Measurements from ENCODE around the gene OSBPL5. TPM values are rescaled to one million over a fixed set of nuclear protein-coding genes. Genes with fewer than 3 reads are reported as not detected.

Gene OSBPL5
- total RNA-seq, 1 donor from 2014 or later, result 18.4 TPM

DNA sequence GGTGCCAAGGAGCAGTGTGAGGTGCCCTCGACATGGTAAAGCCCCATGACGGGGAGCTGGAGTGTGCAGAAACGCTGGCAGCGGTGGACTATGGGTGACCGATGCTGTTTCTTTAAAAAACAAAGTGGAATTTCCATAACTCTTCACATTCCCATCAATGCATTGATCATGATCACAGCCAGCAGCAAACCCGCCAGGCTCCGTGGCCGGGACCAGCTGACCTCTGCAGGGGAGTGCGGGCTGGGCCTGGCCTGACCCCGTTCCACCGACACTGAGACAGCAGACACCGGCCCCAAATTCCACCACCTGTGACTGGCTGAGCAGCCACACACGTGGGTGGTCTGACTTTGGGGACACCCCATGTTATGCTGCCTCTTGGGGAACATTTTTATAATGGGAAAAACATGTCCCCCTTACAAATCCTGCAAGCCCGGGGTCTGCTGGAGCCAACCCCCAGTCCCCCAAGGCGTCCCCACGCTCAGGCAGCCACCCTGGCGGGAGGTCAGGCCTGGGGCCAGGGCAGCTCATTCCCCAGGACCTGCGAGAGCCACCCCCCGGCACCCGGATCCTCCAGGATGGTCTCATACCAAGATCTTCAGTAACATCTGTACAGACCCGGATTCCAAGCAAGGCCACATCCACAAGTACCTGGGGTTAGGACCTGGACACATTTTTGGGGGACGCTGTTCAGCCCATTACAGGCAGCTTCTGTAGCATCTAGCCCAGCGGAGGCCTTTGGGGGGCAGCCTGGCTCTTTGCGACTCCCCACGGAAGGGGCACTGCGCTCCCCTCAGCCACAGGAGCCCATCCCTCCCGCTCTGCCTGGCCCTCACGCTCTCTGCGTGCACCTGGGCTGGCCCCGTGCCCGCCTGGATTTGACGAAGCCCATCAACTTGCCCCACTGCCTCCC lies 20.6 kb downstream of the OSBPL5 start:
- ATAC-seq (no peak), DNase-seq (ENCODE audit: missing footprints) (no peak)
- intact Hi-C loops (cut with DNase I), result no loop called here

- no peak for ATAC-seq
- no peak for DNase-seq (ENCODE audit: missing footprints)
- intact Hi-C loops (cut with DNase I), result no loop called here
These were observed 21.8 kb downstream of the OSBPL5 start for GRCh38 chr11:3143136-3143880.

DNA sequence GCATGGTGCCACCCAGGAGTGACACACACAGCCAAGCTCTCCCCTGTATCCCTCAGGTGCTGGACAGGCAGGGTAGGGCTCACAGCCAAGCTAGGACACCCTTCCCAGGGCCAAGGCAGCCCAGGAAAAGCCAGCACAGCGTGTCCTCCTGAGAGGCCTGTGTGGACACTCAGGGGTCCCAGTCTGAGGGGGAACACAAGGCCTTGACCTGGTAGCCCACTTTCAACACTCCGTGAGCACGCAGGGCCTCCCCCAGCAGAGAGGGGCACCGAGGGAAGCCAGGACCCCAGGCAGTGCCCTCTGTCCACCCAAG lies 24.9 kb downstream of the OSBPL5 start:
- ATAC-seq, result no peak
- intact Hi-C loops (cut with DNase I), result no loop called here
- peak; percentile 46 for DNase-seq (ENCODE audit: missing footprints)

GRCh38 chr11:3139481-3140290 lies 25.4 kb downstream of the OSBPL5 start:
- intact Hi-C loops (cut with DNase I), result no loop called here
- DNase-seq (ENCODE audit: missing footprints), result peak; percentile 23
- no peak for ATAC-seq

DNA sequence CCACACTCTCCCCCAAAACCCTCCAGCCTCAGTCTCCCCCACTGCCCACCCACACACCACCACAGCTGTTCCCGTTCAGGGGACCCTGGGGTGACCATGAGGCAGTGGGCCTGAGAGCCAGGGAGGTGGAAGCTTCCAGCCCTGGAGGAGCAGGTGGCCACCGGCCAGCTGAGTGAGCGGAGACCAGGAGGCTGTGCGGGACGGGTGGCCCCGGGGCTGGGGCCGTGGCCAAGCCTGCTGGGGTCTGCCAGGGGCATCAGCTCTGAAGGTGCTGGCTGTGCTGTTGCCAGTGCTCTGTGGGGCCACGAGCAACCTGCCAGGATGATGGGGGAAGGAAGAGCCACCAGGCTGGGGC lies 26.0 kb downstream of the OSBPL5 start:
- peak; percentile 50 for DNase-seq (ENCODE audit: missing footprints)
- intact Hi-C loops (cut with DNase I), result no loop called here
- no peak for ATAC-seq

- intact Hi-C loops (cut with DNase I), result no loop called here
- ATAC-seq (no peak), DNase-seq (ENCODE audit: missing footprints) (peak; percentile 56)
These were observed 26.7 kb downstream of the OSBPL5 start for GRCh38 chr11:3138178-3139085.

DNA sequence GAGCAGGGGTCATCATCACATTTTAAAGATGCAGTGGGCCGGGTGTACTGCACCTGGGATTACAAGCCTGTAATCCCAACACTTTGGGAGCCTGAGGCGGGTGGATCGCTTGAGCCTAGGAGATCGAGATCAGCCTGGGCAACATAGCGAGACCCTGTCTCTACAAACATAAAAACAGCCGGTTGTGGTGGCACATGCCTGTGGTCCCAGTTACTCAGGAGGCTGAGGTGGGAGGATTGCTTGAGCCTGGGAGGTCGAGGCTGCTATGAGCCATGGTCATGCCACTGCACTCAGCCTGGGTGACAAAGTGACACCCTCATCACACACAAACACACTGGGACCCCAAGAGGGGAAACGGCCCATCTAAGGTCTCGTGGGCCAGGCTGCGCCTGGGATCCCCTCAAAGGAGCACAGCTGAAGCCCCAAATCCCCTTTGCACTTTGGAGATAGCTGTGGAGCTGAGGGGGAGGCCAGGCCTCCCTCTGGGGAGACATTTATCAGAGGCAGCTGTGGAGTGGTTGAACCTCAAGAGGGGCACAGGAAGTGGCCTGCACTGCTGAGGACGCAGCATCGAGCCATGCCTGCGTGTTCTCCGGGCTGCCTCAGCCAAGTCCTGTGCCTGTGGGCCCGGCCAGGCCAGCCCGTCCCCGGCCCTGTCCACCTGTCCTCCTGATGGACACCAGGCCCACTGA lies 27.5 kb downstream of the OSBPL5 start:
- DNase-seq (ENCODE audit: missing footprints) (peak; percentile 48), ATAC-seq (no peak)
- intact Hi-C loops (cut with DNase I), result no loop called here

DNA sequence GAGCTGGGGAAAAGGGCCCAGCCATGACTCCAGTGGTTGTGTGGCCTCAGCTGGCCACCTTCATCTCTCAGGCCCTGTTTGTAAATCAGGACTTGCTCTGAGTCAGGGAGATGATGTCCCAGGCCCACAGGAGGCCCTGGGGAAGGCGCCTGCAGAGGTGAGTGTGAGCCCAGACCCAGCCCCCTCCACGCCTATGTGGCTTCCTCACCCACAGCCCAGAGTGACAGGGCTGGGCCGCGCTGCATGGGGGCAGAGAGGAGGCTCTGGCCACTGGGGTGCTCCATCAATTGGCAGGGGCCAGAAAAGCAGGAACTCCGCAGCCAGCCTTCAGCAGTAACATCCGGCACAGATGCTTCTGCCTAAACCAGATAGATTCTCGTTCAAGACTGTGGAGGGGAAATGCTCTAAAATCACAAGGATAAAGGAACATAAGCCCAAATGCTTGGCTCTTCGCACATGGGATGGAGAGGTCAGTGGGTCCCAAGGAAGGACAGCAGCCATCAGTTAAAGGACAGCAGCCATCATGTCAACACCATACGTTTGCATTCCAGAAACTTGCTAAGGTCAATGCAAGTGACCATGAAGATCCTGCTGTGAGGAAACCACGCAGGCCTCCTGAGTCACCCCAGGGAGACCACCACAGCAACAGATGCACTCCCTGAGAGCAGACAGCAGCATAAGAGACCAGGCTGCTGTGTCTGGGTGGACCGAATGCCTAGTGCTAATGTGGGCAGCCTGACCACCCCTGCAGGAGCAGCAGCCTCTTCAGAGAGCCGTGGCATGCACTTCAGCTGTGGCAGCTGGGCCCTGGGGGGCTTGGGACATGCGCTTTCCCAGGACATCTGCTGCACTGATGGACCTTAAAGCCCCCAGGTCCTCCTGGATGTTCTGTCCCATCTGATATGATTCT lies 28.3 kb downstream of the OSBPL5 start:
- ATAC-seq (no peak), DNase-seq (ENCODE audit: missing footprints) (peak; percentile 54)
- intact Hi-C loops (cut with DNase I), result no loop called here

DNA sequence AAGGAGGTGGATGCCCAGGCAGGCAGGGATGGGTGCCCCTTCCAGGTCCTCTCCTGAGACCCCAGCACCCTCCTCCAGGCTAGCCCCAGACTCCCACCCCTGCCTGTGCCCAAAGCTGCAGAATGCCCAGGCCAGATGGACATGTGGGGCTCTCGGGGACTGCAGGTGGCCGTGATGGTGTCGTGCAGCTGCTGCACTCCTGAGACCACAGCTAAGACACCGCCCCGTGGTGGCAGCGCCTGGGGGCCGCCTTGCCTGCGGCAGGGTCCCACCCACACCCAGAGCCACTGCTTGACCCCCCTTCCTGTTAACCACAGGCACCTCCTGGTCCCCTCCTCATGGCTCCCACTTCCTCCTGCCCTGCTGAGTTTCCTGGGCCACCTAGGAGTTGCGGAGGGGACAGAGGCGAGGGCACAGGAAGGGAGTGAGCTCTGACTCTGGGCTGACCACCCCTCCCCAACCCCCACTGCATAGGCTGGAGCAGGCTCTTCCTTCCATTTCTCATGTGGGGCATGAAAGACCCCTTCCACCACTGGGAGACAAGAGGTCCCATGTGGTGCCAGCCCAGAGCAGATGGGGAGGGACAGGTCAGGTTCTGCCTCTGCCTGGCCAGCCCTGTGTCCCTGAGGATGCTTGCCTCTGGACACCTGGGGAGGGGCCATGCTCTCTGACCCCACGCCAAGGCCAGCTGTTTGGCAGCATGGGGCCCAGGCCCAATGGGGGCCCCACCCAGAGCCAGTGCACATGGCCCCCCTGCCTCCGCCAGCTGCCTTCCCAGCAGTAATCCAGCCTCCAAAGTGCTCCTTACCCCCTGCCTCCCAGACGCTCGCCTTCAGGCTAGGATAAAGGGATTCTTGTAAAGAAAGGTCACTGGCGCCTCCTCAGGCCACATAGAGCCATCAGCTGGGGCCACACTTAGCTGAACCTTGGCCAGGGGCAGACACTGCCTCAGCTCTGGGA lies 29.3 kb downstream of the OSBPL5 start:
- DNase-seq (ENCODE audit: missing footprints), result peak; percentile 57
- ATAC-seq, result peak; percentile 49
- intact Hi-C loops (cut with DNase I), result no loop called here

DNA sequence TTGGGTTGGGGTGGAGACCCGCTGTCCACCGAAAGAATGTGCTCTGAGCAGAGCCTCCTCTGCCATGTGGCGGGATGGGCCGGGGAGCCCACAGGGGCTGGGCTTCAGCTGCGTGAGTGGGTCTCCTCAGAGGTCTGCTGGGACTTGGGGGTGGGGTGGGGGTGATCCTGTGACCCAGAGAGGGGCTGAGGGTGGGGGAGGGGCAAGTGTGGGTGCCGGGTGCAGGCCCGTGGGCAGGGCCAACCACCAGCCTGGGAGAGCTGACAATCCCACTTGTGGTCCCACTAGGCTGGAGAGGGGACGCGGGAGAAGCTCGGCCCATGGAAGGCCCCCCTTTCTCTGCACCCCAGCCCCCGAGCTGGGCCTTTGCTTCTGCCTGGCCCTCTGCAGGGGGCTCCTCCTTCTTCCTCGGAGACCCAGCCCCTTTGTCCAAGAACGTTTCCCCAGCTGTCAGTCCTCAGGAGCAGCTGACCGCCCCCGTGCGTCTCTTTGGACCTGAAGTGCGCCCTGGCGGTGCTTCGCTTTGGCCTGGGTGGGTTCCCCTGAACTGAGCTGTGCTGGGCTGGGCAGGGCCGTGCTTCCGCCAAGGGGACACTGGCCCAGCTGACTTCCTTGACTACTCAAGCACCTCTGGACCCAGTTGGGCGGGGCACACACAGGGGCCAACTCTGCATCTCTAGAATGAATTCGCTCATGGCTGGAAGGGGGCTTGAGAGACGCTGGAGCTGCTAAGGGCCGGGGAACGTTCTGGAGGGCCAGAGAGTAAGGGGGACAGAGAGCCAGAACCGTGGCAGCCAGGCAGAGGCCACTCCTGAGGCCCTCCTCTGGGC lies 30.2 kb downstream of the OSBPL5 start:
- peak; percentile 64 for DNase-seq (ENCODE audit: missing footprints)
- intact Hi-C loops (cut with DNase I), result no loop called here
- ATAC-seq, result peak; percentile 44

DNA sequence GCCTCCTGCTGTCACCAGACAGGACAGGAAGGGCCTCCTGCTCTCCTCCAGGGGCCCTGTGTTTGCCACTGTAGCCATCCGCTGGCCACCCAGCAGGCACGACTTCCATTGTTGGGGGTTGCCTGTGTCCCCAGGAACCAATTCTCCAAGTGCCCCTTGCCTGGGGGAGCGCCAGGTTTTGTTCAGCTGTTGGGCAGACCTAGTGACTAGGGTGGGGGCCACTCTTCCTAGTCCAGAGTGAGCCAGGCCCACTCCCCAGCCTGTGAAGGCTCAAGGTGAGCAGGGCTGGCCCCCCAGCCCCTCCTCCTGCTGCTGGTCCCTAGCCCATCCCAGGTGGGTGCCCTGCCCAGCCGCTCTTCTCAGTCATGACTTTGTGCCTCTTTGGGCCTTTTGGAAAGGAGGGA lies 30.9 kb downstream of the OSBPL5 start:
- intact Hi-C loops (cut with DNase I), result no loop called here
- ATAC-seq (no peak), DNase-seq (ENCODE audit: missing footprints) (peak; percentile 62)

DNA sequence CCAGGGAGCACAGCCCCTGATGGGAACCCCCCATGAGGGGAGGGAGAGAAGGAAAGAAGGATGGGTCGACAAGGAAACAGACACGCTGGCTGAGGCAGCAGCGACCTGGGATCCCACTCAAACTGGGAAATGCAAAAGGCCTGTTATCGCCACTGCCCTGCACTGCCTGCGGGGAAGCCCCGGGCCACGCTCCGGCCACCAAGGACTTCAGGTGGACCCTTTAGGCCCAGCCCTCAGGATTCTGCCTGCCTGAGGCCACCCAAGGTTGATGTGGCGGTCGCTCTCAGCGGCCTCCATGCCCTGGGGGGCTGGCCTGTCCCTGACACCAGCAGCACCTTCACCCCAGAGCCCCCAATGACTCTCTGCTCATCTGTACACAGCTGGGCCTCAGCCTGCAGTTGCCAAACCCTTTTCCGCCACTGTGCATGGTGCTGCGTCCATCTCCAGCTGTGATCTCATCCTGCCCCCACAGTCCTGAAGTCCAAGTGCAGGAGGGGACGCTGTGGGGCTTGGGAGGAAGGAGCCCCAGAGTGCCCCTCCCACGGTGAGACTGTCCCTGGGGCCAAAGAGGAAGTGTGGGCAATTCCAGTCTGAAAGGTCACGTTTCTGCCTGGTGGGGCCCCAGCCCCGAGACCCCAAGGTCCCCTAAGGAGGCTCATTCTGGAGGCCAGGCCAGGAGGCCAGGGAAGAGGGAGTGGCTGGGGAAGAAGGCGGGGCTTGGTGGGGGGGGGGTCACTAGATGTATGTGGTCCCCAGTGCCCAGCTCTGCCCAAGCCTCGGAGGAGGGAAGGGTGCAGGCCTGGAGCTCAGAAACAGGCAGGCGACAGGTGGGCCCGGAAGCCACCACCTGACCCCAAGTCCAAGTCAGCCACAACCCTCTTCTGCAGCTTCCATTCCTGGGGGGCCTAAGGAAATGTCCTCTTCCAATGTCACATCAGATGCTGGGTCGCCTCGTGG lies 31.6 kb downstream of the OSBPL5 start:
- intact Hi-C loops (cut with DNase I), result no loop called here
- ATAC-seq, result peak; percentile 22
- DNase-seq (ENCODE audit: missing footprints), result peak; percentile 52

DNA sequence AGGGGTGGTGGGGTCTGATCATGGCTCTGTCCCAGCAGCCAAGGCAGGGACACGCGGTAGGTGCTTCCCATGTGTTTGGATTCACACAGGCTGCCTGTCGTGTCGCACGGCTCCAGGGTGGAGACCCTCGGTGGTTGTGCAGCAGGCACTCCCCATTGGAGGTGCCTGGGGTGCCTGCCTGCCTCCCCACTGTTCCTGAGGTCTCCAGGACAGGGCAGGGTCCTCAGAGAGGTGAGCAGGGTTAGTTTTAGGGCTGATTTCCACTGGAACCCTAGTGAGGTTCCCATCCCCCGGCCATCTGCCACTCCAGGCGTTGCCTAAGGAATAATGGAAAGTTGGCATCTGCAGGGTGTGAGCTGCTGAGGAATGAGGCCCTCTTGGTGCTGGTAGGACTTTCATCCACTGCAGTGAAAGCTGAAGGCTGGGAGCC lies 32.3 kb downstream of the OSBPL5 start:
- intact Hi-C loops (cut with DNase I), result no loop called here
- no peak for ATAC-seq
- DNase-seq (ENCODE audit: missing footprints), result peak; percentile 34

- peak; percentile 30 for DNase-seq (ENCODE audit: missing footprints)
These were observed 32.8 kb downstream of the OSBPL5 start for GRCh38 chr11:3132271-3132781.

More at GRCh38 chr11:3132271-3132781, 32.8 kb downstream of the OSBPL5 start:
- intact Hi-C loops (cut with DNase I), result no loop called here
- ATAC-seq, result no peak

Data from Right ventricle myocardium inferior (tissue), 1 donor.